ENCODE measurements around the gene FOXP1. TPM values are rescaled to one million over a fixed set of nuclear protein-coding genes. Genes with fewer than 3 reads are reported as not detected.

Gene FOXP1
- total RNA-seq, 1 experiment from 2014 or later = 75.3 TPM

DNA sequence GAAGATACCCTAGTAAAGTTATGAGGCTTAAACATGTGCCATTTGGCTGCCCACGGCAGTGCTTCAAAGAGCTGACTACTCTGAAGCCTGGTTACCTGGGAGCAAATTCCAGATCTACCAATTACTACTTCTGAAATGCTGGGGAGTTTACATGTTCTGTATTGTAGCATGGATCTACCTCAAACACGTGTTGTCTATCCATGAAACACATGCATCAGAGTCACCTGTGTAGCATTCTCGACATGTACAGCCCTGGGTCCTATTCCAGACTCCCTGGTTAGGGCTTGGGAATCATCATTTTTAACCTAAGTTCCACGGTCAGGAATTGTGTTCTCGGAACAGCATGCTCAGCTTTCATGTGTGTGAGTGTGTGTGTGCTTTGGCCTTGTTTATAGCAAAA, 671.8 kb downstream of the FOXP1 start:
- Histone ChIP-seq H4K91ac (ENCODE audit: insufficient read length, low read depth, low read length) (no peak overlapping the region), H2BK20ac (ENCODE audit: low read depth, low read length, poor library complexity, severe bottlenecking) (no peak overlapping the region), H2AFZ (ENCODE audit: low read length) (no peak overlapping the region), H2BK5ac (ENCODE audit: insufficient read length, low read length) (no peak overlapping the region), H3K4me2 (ENCODE audit: insufficient read depth, insufficient read length, low read length) (no peak overlapping the region), H2BK12ac (ENCODE audit: insufficient read length, low read depth, low read length) (no peak overlapping the region), H4K8ac (replicated peaks; ENCODE audit: insufficient read length, low read depth, low read length) (no peak overlapping the region), H3K27ac (ENCODE audit: insufficient read length, low read depth, low read length) (no peak overlapping the region), H3K79me2 (ENCODE audit: insufficient read depth, low read length) (no peaks in the 10 kb centered on the region), H3K4ac (ENCODE audit: low read depth, low read length) (no peak overlapping the region), H3K79me1 (ENCODE audit: insufficient read depth, low read depth, low read length, poor library complexity, severe bottlenecking) (no peaks in the 10 kb centered on the region), H4K20me1 (ENCODE audit: control insufficient read depth, insufficient read depth, insufficient read length) (no peaks in the 10 kb centered on the region), H3K9me3 (ENCODE audit: control insufficient read depth, low read depth, low read length) (no peaks in the 10 kb centered on the region), H3K56ac (ENCODE audit: insufficient read length, low read depth, low read length) (no peak overlapping the region), H3K14ac (ENCODE audit: insufficient read depth, low read length) (no peak overlapping the region), H2AK5ac (ENCODE audit: insufficient read length, low read length) (no peak overlapping the region), H3K27me3 (ENCODE audit: insufficient read depth, low read length) (no peaks in the 10 kb centered on the region), H3K23ac (ENCODE audit: insufficient read length, low read depth, low read length) (no peak overlapping the region), H3K23me2 (ENCODE audit: insufficient read length, low read depth, low read length, poor library complexity, severe bottlenecking) (no peaks in the 10 kb centered on the region), H2BK120ac (ENCODE audit: low read depth, low read length, poor library complexity, severe bottlenecking) (no peak overlapping the region), H3T11ph (ENCODE audit: low read length) (no peak overlapping the region), H3K4me1 (ENCODE audit: insufficient read depth, low read length) (no peaks in the 10 kb centered on the region), H2BK15ac (ENCODE audit: low read depth, low read length) (no peak overlapping the region), H4K5ac (ENCODE audit: insufficient read length, low read depth, low read length) (no peak overlapping the region), H3K18ac (ENCODE audit: insufficient read length, low read depth, low read length) (no peak overlapping the region), H3K9ac (ENCODE audit: extremely low read depth, insufficient read length, low read length) (no peak overlapping the region)
- no CpG with 5 or more reads among the region's 5 CpGs for WGBS (ENCODE audit: extremely low coverage, insufficient read length, low lambda C conversion rate)
- TF ChIP-seq CTCF (conservative IDR thresholded peaks at IDR 0.05) = no peak
- H3K27ac Mint-ChIP-seq = no peak overlapping the region
- no peaks in the 10 kb centered on the region for H3K27me3 Mint-ChIP-seq (ENCODE audit: low read depth)
- H3K9me3 Mint-ChIP-seq = no peaks in the 10 kb centered on the region
- no peaks in the 10 kb centered on the region for H3K36me3 Mint-ChIP-seq (ENCODE audit: insufficient read depth in 1 of 3, low read depth in 3 of 3)
- H3K4me1 Mint-ChIP-seq = peaks cover 0 to 5% of the 10 kb centered on the region in 2 experiments; a peak in 1 of 4 replicates
- H3K4me3 Mint-ChIP-seq = no peak overlapping the region
- no peak for DNase-seq

Data from H9 (cell line).